HG03520 (cell line): ENCODE results near the gene RSBN1L.

ENCODE experiments used
- ATAC-seq: cut with Tn5 transposase; IDR thresholded peaks from one replicate; pipeline ENCODE4 v1.9.1; 2021; ENCODE audit warnings: mild to moderate bottlenecking, moderate library complexity; ENCODE audit not compliant: unreplicated experiment

Gene RSBN1L

GRCh38 chr7:77799078-77799964, 103.1 kb downstream of the RSBN1L start:
- peak; percentile 2 for ATAC-seq

DNA sequence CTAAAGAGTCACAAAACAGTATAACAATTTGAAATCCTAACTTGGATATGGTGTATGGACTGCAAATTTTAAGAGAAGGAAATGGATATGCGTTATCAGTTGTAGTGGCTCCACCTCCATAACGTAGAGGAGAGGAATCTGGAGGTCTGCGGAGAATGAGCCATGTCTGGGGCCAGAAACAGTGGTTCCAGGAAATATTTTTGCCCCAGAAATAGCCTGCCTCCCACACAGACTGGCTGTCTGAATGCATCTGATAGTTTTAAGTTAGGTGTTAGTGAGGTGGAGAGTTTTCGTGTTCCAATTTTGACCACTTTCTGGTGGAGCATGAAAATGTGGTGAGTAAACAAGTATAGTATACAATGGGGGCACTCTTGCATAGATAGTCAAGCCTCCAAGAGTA, 103.9 kb downstream of the RSBN1L start:
- no peak for ATAC-seq

DNA sequence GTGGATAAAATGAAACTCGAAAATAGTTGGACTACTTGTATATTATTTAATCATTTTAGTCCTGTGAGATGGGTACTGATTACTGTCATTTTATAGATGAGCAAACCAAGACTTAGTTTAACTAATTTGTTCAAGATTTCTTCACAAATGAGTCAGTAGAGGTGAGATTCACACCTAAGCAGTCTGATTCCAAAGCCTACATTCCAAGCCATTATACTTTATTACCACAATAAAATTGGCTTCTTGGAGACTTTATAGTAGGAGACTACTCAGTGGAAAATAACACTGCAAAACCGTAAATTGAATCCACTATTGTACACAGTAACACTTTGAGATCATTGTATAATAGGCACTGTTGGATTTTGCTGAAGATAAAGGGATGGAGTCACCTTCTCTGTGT, 104.5 kb downstream of the RSBN1L start:
- no peak for ATAC-seq

DNA sequence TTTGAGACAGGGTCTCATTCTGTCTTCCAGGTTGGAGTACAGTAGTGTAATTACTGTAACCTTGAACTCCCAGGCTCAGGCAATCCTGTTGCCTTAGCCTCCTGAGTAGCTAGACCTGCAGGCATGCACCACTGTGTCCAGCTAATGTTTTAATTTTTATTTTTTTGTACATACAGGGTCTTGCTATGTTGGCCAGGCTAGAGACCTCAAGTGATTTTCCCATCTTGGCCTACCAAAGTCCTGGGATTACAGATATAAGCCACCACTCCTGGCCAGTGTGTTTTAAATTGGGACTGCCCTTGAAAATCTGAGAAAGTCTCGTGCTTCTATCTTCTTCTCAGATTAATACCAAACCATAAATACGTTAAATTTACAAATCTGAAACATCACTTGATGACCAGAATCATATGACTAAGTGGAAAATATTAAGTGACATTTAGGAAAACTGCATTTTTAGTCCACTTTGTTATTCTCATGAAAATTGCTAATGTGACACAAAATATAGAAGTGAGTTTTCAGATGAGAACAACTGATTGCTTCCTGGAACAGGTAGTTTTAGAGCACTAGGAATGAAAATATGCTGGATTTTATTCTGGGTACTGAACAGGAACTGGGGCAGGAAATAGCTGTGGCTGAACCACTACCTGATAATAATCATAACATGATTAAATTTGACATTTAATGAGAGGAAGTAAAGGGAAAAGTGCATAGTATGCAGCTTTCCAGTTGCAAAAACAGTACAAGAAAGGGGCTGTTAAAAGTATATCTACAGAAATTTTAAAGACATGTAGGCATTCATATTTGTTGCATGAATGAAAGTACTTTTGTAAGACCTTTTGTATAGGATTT, 106.5 kb downstream of the RSBN1L start:
- no peak for ATAC-seq

- ATAC-seq: no peak
Observed at GRCh38 chr7:77806425-77806824, 110.2 kb downstream of the RSBN1L start.

DNA sequence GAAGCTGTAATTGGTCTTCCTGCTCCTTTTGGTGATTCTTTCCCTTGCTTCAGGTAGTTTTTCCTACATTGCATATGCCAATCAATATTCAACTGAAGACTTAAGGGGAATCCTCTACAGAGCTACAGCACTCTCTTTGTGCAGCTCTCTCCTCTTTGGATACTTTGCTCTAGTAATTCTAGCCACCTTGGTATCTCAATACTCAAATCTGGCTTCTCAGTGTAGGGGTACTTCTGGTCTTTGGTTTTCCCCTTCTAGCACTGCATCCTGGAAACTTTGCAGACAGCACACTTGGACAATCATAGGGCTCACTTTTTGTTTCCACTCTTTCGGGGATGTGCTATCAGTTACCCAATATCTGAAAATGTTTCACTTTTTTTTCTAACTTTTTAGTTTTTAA, 112.3 kb downstream of the RSBN1L start:
- no peak for ATAC-seq

- ATAC-seq: no peak
Observed at GRCh38 chr7:77811516-77812289, 115.4 kb downstream of the RSBN1L start.

DNA sequence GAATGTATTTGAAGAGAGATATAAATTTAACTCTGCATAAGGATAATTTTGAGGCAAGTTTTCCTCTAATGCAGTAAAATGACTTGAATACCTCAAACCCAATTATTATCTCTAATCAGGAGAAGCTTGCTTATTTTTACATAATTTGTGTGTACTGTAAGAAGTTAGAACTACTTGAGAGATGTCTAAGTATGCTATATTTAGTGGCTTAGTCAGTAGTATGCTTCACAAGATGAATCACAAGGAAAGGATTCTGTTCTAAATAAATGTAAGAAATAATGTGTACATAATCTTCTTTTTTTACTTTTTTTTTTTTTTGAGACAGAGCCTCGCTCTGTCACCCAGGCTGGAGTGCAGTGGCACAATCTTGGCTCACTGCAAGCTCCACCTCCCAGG, 116.0 kb downstream of the RSBN1L start:
- ATAC-seq: no peak

GRCh38 chr7:77813180-77813579, 116.9 kb downstream of the RSBN1L start:
- no peak for ATAC-seq

GRCh38 chr7:77819021-77819420, 122.8 kb downstream of the RSBN1L start:
- ATAC-seq: no peak

- ATAC-seq: no peak
Observed at GRCh38 chr7:77820967-77821366, 124.7 kb downstream of the RSBN1L start.

DNA sequence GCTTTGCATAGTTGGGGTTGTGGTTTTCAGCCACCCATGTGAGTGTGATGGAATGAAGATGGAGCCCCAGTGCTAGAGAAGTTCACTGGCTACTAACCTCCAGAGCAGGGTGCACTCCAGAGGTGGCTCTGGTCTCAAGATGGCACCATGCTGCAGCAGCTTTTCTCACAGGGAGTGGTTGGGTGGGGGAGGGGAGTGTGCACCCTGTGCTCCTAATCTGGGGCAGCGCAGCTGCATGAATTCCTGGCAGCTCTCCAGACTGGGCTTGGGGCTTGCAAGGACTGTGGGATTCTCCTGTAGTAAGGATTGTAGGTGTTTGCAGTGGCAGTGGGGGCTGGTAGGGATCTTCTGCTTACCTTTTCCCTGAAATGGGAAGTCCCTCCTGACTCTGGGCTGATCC, 126.0 kb downstream of the RSBN1L start:
- ATAC-seq: no peak

- ATAC-seq: no peak
Observed at GRCh38 chr7:77823787-77824186, 127.5 kb downstream of the RSBN1L start.

- ATAC-seq: no peak
Observed at GRCh38 chr7:77824636-77825035, 128.4 kb downstream of the RSBN1L start.

GRCh38 chr7:77825131-77825530, 128.9 kb downstream of the RSBN1L start:
- ATAC-seq: no peak

DNA sequence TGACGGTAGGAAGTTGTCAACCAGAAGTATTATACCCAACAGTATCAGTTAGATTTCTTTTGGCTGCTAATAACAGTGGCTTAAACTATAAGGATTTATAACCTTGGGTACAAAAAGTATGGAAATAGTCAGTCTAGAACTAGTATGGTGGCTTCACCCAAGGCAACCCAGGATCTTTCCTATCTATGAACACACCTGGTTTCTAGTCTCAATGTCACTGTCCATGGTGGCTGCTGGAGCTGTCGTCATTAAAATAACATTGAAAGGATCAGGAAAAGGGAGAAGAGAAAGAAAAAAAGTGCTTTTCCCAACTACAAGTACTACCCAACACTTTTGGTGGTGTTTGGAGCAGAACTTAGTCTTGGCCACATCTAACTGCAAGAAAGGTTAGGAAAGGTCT, 130.0 kb downstream of the RSBN1L start:
- no peak for ATAC-seq

- no peak for ATAC-seq
Observed at GRCh38 chr7:77827999-77828398, 131.7 kb downstream of the RSBN1L start.

DNA sequence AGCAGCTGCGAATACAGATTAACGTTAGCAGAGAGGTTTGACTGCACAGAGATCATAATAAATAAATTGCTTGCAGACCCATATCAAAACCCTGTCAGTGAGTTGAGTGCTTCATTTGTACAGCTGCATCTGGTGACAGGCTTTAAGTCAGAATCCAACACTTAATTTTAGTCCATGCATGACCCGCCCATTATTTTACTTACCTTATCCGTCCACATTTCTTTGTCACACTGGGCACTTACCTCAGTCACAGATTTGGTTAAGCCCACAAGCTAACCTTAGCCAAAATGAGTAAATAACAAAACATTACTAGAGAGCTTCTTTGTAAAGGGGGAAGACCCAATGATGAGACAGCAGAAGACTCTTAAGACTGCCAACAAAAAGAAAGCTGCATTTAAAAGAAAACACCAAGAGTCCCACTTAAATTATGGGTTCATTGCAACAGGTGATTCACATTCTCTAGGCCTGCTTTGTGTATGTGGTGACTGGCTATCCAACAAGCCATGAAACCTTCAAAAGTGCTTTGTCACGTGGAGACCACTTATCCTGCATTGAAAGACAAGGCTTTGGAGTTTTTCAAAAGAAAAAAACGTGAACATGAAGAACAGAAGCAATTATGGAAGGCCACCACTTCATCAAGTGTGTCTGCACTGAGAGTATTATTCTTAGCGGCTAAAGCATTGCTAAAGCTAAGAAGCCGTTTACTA, 134.5 kb downstream of the RSBN1L start:
- ATAC-seq: no peak

GRCh38 chr7:77831481-77831880, 135.2 kb downstream of the RSBN1L start:
- ATAC-seq: no peak

GRCh38 chr7:77831953-77832352, 135.7 kb downstream of the RSBN1L start:
- no peak for ATAC-seq
